Measurements from ENCODE around the gene DCST2.

DCST2 gene

DNA sequence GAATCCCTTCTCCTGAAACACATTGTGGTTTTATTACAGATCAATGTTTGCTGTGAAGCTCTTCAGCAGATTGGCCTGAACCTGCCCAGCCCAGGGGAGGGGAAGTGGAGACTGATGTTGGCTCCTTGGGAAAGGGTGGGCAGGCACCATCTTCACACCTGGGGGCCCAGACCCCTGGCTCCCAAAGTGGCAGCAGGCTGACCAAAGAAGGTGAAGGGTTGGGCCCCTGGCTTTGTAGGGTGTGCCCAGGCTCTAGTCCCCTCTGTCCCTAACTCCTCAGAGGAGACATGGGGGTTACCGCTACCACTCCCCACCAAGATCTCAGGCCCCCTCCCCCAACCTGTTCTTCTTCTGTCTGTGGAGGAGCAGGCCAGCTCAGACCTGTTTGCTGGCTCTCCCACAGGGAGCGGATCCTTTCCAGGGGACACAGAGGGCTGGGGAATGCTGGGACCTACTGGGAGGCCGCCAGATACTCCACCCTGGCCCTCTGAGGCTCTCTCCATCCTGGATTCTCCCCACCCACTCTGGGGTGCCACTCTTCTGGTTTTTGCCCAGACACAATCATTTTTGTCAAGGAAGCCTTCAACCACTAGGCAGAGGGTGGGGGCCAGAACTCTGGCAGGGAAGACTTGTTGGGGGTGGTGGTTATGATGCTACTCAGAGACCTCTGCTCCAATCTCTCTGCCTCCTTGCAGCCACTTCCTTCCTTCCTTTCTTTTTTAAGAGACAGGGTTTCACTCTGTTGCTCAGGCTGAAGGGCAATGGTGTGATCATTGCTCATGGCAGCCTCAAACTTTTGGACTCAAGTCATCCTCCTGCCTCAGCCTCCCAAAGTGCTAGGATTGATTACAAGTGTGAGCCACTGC, 40.0 kb upstream of the DCST2 start:
- TF ChIP-seq GATA3 (IDR thresholded peaks at IDR 0.05; ENCODE audit: low read depth, low read length) (no peak), GATA2 (IDR thresholded peaks at IDR 0.05; ENCODE audit: low read depth, low read length) (no peak)

DNA sequence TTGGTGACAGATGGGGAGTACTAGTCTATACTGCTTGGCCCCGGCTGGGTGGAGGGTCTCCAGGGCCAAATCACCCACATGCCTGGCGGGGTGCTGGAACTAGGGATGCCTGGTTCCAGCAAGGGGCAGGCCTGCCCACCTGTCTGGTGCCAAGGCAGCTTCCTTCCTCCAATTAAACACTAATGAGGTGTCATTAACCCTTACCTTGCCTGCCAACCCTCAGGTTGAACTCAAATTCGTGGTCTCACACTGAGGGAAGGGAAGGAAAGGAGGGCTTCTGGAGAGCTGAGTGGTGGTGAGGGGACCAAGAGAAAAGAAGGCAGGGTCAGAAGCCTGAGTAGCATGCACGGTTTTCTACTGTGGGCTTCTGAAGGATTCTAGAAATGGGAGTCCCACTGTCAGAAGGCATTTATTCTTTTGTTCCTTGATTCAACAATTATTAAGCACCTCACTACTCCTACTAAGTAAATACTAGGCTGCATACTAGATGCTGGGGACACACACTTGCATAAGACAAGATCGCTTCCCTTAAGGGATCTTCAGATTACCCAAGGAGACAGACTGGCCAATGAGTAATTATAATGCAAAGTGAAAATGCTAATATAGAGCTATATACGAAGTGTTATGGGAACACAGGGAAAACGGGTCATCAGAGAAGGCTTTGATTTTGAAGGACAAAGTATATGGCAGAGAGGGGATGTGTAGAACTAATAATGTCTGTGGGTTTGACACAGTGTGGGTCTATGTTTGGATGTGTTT, 39.1 kb upstream of the DCST2 start:
- no peak for TF ChIP-seq GATA3 (IDR thresholded peaks at IDR 0.05; ENCODE audit: low read depth, low read length)
- no peak for TF ChIP-seq GATA2 (IDR thresholded peaks at IDR 0.05; ENCODE audit: low read depth, low read length)

DNA sequence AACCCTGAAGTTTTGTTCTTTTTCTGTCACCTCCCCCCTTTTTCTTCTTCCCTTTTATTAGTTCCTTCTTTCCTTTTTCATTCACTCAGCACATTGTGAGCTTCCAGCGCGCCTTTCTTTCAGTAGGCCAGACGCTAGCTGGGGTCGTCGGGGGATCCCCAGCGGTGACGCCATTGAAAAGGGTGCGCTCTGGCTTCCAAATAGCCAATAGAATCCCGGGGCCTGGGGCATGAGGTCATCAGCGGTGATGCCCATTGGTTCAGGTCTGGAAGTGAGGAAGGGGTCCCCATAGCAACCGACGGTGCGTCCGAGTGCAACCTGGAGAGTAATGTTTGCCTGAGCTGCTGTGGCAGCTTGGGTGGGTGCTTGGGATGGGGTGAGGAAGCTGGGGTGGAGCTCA, 38.1 kb upstream of the DCST2 start:
- TF ChIP-seq GATA2 (IDR thresholded peaks at IDR 0.05; ENCODE audit: low read depth, low read length) (no peak), GATA3 (IDR thresholded peaks at IDR 0.05; ENCODE audit: low read depth, low read length) (no peak)

DNA sequence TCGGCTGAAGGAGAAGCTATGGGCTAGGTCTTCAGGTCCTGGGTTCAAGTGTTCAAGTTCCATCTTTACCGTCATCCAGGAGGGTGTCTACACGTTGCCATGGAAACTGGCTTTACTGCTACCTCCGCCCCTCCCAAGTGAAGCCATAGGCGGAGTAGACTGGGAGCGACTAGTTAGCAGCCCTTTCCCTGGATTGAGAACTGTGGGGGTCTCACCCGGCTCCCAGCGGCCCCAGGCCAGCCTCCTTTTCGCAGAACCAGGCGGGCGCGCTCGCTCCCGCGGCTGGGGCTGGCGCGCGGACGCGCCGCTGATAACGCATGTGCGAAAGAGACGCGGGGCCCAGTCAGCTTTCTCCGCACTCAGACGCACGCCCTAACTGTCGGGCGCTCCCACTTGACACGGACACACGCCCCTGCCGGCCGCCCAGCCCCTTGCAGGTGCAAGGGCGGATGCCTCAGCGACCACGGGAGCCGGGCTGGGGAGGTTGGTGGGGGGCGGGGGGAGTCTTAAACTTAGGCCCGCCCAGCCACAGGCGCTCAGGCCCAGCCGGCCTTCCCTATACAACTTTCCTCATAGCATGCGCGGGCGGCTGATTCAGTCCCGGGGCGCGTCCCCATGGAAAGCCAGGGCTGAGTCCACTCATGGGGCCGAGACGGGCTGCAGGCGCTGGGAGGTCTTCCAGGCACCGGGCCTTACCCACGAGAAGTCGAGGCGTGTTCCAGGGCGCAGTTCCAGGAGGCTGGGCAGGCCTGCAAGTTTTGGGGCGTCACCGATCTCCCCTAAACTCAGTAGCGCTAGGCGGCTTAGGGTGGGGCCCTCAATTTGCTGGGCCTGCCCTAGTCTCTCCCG, 37.4 kb upstream of the DCST2 start:
- TF ChIP-seq GATA3 (IDR thresholded peaks at IDR 0.05; ENCODE audit: low read depth, low read length) (no peak), GATA2 (IDR thresholded peaks at IDR 0.05; ENCODE audit: low read depth, low read length) (peak; percentile 65; the same call in 1 of the 2 replicates)

DNA sequence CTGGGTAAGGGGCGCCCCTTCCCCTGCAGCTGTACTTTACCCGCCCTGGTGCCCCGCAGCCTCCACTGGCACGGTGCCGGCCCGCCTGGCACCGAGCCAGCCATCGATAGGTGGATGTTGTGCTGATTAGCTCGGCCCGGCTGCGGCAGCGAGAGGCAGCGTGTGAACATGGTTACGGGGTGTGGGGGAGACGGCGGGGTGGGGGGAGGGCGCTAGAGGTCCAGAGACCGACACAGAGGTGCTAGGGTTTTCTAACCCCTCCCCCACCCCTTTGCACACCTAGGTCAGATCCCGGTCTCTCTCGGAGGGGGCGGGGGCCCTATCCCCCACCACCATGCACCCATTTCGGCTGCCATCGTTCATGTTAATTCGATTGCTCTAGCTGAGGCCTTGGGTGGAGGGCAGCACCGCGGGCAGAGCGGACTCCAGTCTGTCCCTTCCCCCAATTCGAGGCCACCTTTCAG, 36.6 kb upstream of the DCST2 start:
- no peak for TF ChIP-seq GATA2 (IDR thresholded peaks at IDR 0.05; ENCODE audit: low read depth, low read length)
- no peak for TF ChIP-seq GATA3 (IDR thresholded peaks at IDR 0.05; ENCODE audit: low read depth, low read length)

DNA sequence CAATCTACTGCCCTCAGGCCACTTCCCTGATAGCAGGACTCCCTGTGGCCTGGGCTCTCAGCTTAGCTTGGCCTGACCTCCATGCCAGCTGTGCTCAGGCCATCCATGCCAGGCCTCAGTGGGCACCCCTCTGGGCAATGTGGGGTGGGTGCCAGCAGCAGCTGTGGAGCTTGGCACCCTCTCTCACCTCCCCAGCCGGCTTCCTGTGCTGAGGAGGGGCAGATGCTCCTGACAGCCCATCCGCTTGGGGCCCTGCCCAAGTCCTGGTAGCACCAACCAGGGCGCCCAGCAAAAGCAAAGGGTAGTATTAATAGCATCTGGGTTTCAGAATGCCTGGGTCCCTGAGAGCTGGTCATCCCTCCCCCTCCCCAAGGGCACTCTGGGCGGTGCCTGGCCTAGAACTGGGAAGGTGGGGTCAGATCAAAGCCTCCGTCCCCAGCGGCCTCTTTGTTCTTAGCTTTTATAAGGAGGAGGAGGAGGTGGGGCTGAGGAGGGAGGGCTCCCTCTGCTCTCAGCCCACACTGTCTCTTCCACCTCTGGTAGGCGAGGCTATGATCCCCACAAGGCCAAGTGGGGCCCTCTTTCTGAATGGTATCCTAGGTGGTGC, 36.1 kb upstream of the DCST2 start:
- TF ChIP-seq GATA2 (IDR thresholded peaks at IDR 0.05; ENCODE audit: low read depth, low read length), result no peak
- no peak for TF ChIP-seq GATA3 (IDR thresholded peaks at IDR 0.05; ENCODE audit: low read depth, low read length)

DNA sequence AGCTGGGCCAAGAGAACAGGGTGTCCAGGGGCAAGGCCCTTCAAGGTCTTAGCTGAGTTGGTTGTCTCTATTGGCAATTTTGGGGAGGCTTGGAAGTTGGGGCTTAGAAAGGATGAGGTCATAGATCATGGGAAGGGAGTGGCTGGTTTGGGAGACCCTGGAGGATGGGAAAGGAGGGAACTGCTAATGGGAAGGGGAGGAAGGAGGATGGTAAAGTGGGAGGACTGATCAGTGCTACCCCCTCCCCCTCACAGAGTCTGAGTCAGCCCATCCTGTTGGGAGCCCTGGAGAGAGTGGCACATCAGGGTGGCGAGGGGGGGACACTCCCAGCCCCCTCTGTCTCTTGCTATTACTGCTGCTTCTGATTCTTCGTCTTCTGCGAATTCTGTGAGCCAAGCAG, 35.0 kb upstream of the DCST2 start:
- TF ChIP-seq GATA3 (IDR thresholded peaks at IDR 0.05; ENCODE audit: low read depth, low read length), result no peak
- no peak for TF ChIP-seq GATA2 (IDR thresholded peaks at IDR 0.05; ENCODE audit: low read depth, low read length)

DNA sequence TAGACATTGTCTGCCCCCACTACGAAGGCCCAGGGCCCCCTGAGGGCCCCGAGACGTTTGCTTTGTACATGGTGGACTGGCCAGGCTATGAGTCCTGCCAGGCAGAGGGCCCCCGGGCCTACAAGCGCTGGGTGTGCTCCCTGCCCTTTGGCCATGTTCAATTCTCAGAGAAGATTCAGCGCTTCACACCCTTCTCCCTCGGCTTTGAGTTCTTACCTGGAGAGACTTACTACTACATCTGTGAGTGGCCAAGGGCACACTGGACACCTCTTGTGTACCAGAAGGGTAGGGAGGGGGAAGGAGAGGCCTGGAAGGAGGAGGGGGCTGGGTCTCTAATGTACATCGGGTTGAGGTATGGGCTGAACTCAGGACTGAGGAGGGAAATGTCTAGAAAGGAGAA, 33.2 kb upstream of the DCST2 start:
- TF ChIP-seq GATA3 (IDR thresholded peaks at IDR 0.05; ENCODE audit: low read depth, low read length), result no peak
- no peak for TF ChIP-seq GATA2 (IDR thresholded peaks at IDR 0.05; ENCODE audit: low read depth, low read length)

DNA sequence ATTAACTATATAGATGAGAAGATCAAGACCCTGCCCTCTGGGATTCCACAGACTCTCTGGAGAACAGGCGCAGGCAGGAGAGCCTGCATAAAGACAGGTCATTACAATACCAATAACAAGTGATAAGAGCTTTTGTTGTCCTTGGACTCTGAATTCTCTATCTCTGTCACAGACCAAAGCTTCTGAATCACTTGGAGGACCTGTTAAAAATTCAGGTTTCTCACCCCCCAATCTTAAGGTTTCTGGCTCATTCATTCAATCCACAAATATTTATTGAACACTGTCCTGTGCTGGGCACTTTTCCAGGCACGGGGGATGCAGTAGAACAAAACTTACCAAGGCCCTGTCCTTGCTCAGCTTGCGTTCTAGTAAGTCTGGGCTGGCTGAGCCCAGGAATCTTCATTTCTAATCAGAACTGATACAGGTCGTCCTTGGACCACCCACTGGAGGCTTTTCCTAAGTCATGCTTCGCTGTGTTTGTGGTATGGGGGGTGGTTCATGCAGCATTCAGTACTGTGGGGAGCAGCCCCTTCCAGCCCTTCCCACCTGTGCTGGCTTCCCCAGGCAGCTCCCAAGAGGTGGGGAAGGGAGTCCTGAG, 31.4 kb upstream of the DCST2 start:
- TF ChIP-seq GATA2 (IDR thresholded peaks at IDR 0.05; ENCODE audit: low read depth, low read length), result no peak
- no peak for TF ChIP-seq GATA3 (IDR thresholded peaks at IDR 0.05; ENCODE audit: low read depth, low read length)

DNA sequence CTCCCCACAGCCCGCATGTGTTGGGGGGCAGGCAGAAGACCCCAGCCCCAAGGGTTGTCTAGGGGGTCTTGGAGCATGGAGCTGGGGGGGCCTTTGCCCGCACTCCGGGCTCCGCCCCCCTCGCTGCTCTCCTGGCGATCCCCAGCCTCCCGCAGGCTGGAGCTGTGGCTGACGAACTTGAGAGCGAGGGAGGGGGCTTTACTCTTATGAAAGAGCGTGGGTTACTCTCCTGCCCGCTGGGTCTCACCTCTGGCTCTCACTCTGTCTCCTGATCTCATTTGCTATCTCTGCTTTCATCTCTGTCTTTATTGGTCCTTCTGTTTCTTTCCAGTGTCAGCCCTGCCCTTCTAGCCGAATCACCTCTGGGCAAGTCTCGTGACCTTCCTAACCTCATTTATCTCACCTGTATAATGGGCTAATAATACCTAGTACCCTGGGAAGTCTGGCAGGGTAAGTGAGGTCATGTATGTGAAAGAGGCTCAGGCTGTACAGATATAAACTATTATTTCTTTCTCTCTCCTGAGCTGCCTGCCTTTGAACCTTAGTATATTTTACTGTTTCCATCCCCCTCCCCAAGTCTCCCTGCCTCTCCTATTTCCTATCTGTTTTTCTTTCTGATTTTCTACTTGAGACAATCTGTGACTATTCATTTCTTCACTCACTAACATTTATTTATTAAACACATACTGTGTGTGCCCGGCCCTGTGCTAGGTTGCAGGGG, 30.7 kb upstream of the DCST2 start:
- peak; percentile 59; the same call in 1 of the 2 replicates for TF ChIP-seq GATA2 (IDR thresholded peaks at IDR 0.05; ENCODE audit: low read depth, low read length)
- no peak for TF ChIP-seq GATA3 (IDR thresholded peaks at IDR 0.05; ENCODE audit: low read depth, low read length)

DNA sequence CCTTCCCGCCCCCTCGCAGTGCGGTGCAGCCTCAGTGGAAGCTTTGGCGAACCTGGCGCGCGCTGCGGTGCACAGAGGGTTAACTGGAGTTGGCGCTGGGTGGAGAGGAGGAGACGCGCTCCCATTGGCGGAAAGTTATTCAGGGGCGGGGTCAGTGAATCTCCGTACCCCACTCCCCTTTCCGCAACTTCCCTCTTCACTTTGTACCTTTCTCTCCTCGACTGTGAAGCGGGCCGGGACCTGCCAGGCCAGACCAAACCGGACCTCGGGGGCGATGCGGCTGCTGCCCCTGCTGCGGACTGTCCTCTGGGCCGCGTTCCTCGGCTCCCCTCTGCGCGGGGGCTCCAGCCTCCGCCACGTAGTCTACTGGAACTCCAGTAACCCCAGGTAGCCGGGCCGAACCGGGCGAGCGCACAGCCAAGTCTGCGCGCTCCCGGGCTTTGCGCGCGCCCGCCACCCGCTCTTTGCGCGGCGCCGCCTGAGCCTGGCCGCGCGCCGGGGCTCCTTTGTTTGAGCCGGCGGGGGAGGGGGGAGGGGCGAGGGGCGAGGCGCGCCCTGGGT, 30.0 kb upstream of the DCST2 start, which contains the start of gene EFNA4:
Gene EFNA4 (plus strand): TSS at position 191 of the 561 bp plus-strand sequence. CDS start 84 bp downstream, at position 275.
- no peak for TF ChIP-seq GATA3 (IDR thresholded peaks at IDR 0.05; ENCODE audit: low read depth, low read length)
- no peak for TF ChIP-seq GATA2 (IDR thresholded peaks at IDR 0.05; ENCODE audit: low read depth, low read length)

Measured in SH-SY5Y (cell line).